IPS-20b (cell line): ENCODE measurements around the gene DENND1B.

Experiments used
- H3K27ac ChIP-seq: one replicate; pipeline ENCODE4 v1.5.1; 2013; ENCODE audit warnings: low read length
- H3K27me3 ChIP-seq: 2 replicates; pipeline ENCODE4 v1.6.1; 2013; ENCODE audit warnings: mild to moderate bottlenecking, low read length, inconsistent platforms; ENCODE audit not compliant: insufficient read depth
- H3K36me3 ChIP-seq: 2 replicates; pipeline ENCODE4 v1.6.1; 2013; ENCODE audit warnings: low read depth, mild to moderate bottlenecking, inconsistent platforms, low read length, moderate library complexity; ENCODE audit not compliant: insufficient read depth
- H3K4me1 ChIP-seq: 2 replicates; pipeline ENCODE4 v1.6.1; 2013; ENCODE audit warnings: mild to moderate bottlenecking, control low read depth, inconsistent platforms, low read length, moderate library complexity; ENCODE audit not compliant: insufficient read depth
- H3K4me3 ChIP-seq: 2 replicates; pipeline ENCODE4 v1.5.1; 2013; ENCODE audit warnings: mild to moderate bottlenecking, low read length, inconsistent platforms
- H3K9ac ChIP-seq: 2 replicates; pipeline ENCODE4 v1.6.1; 2013; ENCODE audit warnings: low read depth, mild to moderate bottlenecking, inconsistent platforms, low read length, moderate library complexity
- H3K9me3 ChIP-seq: 2 replicates; pipeline ENCODE4 v1.6.1; 2013; ENCODE audit warnings: mild to moderate bottlenecking, low read depth, low read length, inconsistent platforms; ENCODE audit not compliant: insufficient read depth

DENND1B gene

GRCh38 chr1:197775282-197776262 lies at the start of gene DENND1B:
TSS of gene DENND1B (minus strand) at chr1:197775480. CDS start at chr1:197775155, 325 bp downstream.
- H3K4me1 ChIP-seq: peaks cover 5% of the 10 kb centered on the region; the same call in 1 of the 2 replicates
- no peak within 1 kb of the TSS for H3K27ac ChIP-seq

GRCh38 chr1:197814306-197814705 lies 39.0 kb upstream of the DENND1B start:
- Histone ChIP-seq H3K36me3 (no peaks in the 10 kb centered on the region), H3K4me3 (no peak overlapping the region), H3K27ac (no peak overlapping the region), H3K9ac (no peak overlapping the region), H3K4me1 (peaks cover 38% of the 10 kb centered on the region; the same call in 1 of the 2 replicates), H3K9me3 (no peaks in the 10 kb centered on the region), H3K27me3 (no peaks in the 10 kb centered on the region)

More at GRCh38 chr1:197775282-197776262, at the start of gene DENND1B:
- Histone ChIP-seq H3K27me3 (peaks cover 28% of the 10 kb centered on the region), H3K9me3 (no peaks in the 10 kb centered on the region), H3K36me3 (no peaks in the 10 kb centered on the region), H3K4me3 (peak within 1 kb of the TSS; percentile 80), H3K9ac (peak within 1 kb of the TSS; percentile 71)

GRCh38 chr1:197813741-197814140 lies 38.5 kb upstream of the DENND1B start:
- Histone ChIP-seq H3K4me1 (peaks cover 43% of the 10 kb centered on the region; the same call in 1 of the 2 replicates), H3K9me3 (no peaks in the 10 kb centered on the region), H3K27me3 (no peaks in the 10 kb centered on the region)

GRCh38 chr1:197811769-197812168 lies 36.5 kb upstream of the DENND1B start:
- Histone ChIP-seq H3K36me3 (no peaks in the 10 kb centered on the region), H3K4me1 (peaks cover 49% of the 10 kb centered on the region; the same call in 1 of the 2 replicates), H3K27me3 (no peaks in the 10 kb centered on the region), H3K27ac (no peak overlapping the region), H3K4me3 (peak overlapping the region; percentile 0; the same call in 1 of the 2 replicates), H3K9ac (peak overlapping the region; percentile 47; the same call in 1 of the 2 replicates), H3K9me3 (no peaks in the 10 kb centered on the region)

More at GRCh38 chr1:197813741-197814140, 38.5 kb upstream of the DENND1B start:
- H3K27ac ChIP-seq: no peak overlapping the region
- H3K4me3 ChIP-seq: peak overlapping the region; percentile 30; the same call in 1 of the 2 replicates
- no peak overlapping the region; the same call in 1 of the 2 replicates for H3K9ac ChIP-seq
- H3K36me3 ChIP-seq: no peaks in the 10 kb centered on the region

- Histone ChIP-seq H3K27me3 (no peaks in the 10 kb centered on the region), H3K4me1 (peaks cover 47% of the 10 kb centered on the region; the same call in 1 of the 2 replicates), H3K4me3 (no peak overlapping the region), H3K27ac (no peak overlapping the region), H3K9ac (peak overlapping the region; percentile 47; the same call in 1 of the 2 replicates), H3K36me3 (no peaks in the 10 kb centered on the region), H3K9me3 (no peaks in the 10 kb centered on the region)
Observed at GRCh38 chr1:197810812-197811211, 35.5 kb upstream of the DENND1B start.

GRCh38 chr1:197808880-197809279 lies 33.6 kb upstream of the DENND1B start:
- Histone ChIP-seq H3K9ac (no peak overlapping the region), H3K4me3 (no peak overlapping the region), H3K36me3 (no peaks in the 10 kb centered on the region), H3K9me3 (no peaks in the 10 kb centered on the region), H3K27ac (no peak overlapping the region), H3K27me3 (no peaks in the 10 kb centered on the region), H3K4me1 (peaks cover 42% of the 10 kb centered on the region; the same call in 1 of the 2 replicates)

GRCh38 chr1:197807739-197808453 lies 32.6 kb upstream of the DENND1B start:
- Histone ChIP-seq H3K27ac (no peak overlapping the region), H3K9me3 (no peaks in the 10 kb centered on the region), H3K4me3 (no peak overlapping the region), H3K36me3 (no peaks in the 10 kb centered on the region), H3K9ac (no peak overlapping the region), H3K4me1 (peaks cover 33% of the 10 kb centered on the region; the same call in 1 of the 2 replicates), H3K27me3 (no peaks in the 10 kb centered on the region)

GRCh38 chr1:197807216-197807615 lies 31.9 kb upstream of the DENND1B start:
- Histone ChIP-seq H3K27me3 (no peaks in the 10 kb centered on the region), H3K4me3 (no peak overlapping the region), H3K4me1 (peaks cover 31% of the 10 kb centered on the region; the same call in 1 of the 2 replicates), H3K9me3 (no peaks in the 10 kb centered on the region), H3K9ac (no peak overlapping the region), H3K27ac (no peak overlapping the region), H3K36me3 (no peaks in the 10 kb centered on the region)

GRCh38 chr1:197806718-197807117 lies 31.4 kb upstream of the DENND1B start:
- Histone ChIP-seq H3K4me1 (peaks cover 26% of the 10 kb centered on the region; the same call in 1 of the 2 replicates), H3K4me3 (no peak overlapping the region), H3K36me3 (no peaks in the 10 kb centered on the region), H3K27ac (no peak overlapping the region), H3K9me3 (no peaks in the 10 kb centered on the region), H3K9ac (no peak overlapping the region), H3K27me3 (no peaks in the 10 kb centered on the region)

GRCh38 chr1:197801684-197802083 lies 26.4 kb upstream of the DENND1B start:
- Histone ChIP-seq H3K4me3 (no peak overlapping the region), H3K36me3 (no peaks in the 10 kb centered on the region), H3K9me3 (0 out of 2 replicates have a peak, but pooled peaks cover 3% of the 10 kb centered on the region)

GRCh38 chr1:197801111-197801482 lies 25.8 kb upstream of the DENND1B start:
- H3K27ac ChIP-seq: no peak overlapping the region
- H3K4me1 ChIP-seq: peaks cover 7% of the 10 kb centered on the region; the same call in 1 of the 2 replicates
- peaks cover 6% of the 10 kb centered on the region; the same call in 1 of the 2 replicates for H3K9me3 ChIP-seq
- H3K4me3 ChIP-seq: no peak overlapping the region
- no peaks in the 10 kb centered on the region for H3K36me3 ChIP-seq
- no peaks in the 10 kb centered on the region for H3K27me3 ChIP-seq
- no peak overlapping the region for H3K9ac ChIP-seq

More at GRCh38 chr1:197801684-197802083, 26.4 kb upstream of the DENND1B start:
- H3K27me3 ChIP-seq: no peaks in the 10 kb centered on the region
- no peak overlapping the region for H3K9ac ChIP-seq
- H3K27ac ChIP-seq: no peak overlapping the region
- H3K4me1 ChIP-seq: peaks cover 7% of the 10 kb centered on the region; the same call in 1 of the 2 replicates
